Measurements from ENCODE around the gene NLK.

- TF ChIP-seq CTCF (IDR thresholded peaks at IDR 0.05) (no peak), REST (IDR thresholded peaks at IDR 0.05; ENCODE audit: insufficient read depth in 1 of 2, low read depth in 2 of 2, low read length in 1 of 2) (no peak), POLR2AphosphoS5 (IDR thresholded peaks at IDR 0.05; ENCODE audit: low read depth, low read length) (no peak), SIN3A (IDR thresholded peaks at IDR 0.05; ENCODE audit: borderline replicate concordance, insufficient read depth, low read depth, low read length) (no peak), TCF7L2 (IDR thresholded peaks at IDR 0.05; ENCODE audit: low read depth, low read length) (no peak)
Measured at GRCh38 chr17:28136923-28137322, 94.4 kb downstream of the NLK start.
